Neural progenitor cell (in vitro differentiated cells): ENCODE measurements around the gene SMC6.

Experiments
- EZH2 ChIP-seq: fragments of 200-600 bp; sonication (generic); IDR thresholded peaks from 2 replicates; pipeline ENCODE4 v1.6.1; 2017; ENCODE audit warnings: antibody characterized with exemption, mild to moderate bottlenecking, moderate library complexity
- EZH2phosphoT487 ChIP-seq: fragments of 200-600 bp; sonication (generic); IDR thresholded peaks from 2 replicates; pipeline ENCODE4 v1.6.1; 2017; ENCODE audit warnings: antibody characterized with exemption
- TF ChIP-seq, protein P1 (sequence below): fragments of 200-600 bp; sonication (generic); IDR thresholded peaks from 2 replicates; pipeline ENCODE4 v1.5.1; 2017; ENCODE audit warnings: antibody characterized with exemption, mild to moderate bottlenecking

DNA sequence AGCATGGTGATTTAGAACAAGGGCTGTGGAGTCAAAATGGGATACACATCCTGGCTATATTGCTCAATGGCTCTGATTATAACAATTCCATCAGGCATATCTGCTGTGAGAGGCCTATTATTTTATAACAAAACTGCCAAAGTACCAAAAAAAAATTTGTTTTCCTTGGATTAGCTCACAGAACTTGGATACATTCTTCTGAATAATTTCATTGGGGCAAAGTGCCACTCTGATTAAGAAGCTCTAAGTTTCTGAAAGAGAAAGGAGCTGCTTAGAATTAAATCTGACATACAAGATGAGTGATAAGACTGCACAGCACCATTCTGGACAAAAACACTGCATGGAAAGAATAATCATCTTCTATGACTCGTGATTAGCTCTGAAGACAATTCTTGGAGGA is 85.7 kb downstream of the SMC6 start:
- TF ChIP-seq, protein P1, sequence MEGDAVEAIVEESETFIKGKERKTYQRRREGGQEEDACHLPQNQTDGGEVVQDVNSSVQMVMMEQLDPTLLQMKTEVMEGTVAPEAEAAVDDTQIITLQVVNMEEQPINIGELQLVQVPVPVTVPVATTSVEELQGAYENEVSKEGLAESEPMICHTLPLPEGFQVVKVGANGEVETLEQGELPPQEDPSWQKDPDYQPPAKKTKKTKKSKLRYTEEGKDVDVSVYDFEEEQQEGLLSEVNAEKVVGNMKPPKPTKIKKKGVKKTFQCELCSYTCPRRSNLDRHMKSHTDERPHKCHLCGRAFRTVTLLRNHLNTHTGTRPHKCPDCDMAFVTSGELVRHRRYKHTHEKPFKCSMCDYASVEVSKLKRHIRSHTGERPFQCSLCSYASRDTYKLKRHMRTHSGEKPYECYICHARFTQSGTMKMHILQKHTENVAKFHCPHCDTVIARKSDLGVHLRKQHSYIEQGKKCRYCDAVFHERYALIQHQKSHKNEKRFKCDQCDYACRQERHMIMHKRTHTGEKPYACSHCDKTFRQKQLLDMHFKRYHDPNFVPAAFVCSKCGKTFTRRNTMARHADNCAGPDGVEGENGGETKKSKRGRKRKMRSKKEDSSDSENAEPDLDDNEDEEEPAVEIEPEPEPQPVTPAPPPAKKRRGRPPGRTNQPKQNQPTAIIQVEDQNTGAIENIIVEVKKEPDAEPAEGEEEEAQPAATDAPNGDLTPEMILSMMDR, result no peak
- TF ChIP-seq EZH2, result no peak
- TF ChIP-seq EZH2phosphoT487, result no peak
